GM21367 (cell line): ENCODE measurements around the gene WDFY4.

ENCODE experiments used
- ATAC-seq: cut with Tn5 transposase; IDR thresholded peaks from one replicate; pipeline ENCODE4 v1.9.1; 2021; ENCODE audit not compliant: unreplicated experiment

Gene WDFY4

GRCh38 chr10:48656241-48656913 is 28.3 kb upstream of the WDFY4 start:
- ATAC-seq = peak; percentile 65

- ATAC-seq = no peak
Observed at GRCh38 chr10:48656914-48657305, 27.8 kb upstream of the WDFY4 start.

- no peak for ATAC-seq
Observed at GRCh38 chr10:48657416-48657815, 27.3 kb upstream of the WDFY4 start.

GRCh38 chr10:48658243-48658974 is 26.3 kb upstream of the WDFY4 start:
- ATAC-seq = no peak

DNA sequence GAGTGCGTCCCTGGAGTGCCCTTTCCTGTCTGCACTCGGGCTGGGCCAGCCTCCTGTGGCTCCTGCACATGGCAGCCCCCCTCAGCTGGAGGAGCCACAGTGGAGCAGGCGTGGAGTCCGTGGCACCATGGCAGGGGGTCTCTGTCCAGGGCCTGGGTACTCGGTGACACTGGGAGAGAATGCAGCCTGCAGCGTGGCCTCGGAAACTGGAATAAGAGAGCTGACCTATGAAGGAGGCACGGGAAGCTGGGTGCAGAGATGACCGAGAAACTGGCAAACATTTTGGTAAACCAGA is 25.8 kb upstream of the WDFY4 start:
- no peak for ATAC-seq

DNA sequence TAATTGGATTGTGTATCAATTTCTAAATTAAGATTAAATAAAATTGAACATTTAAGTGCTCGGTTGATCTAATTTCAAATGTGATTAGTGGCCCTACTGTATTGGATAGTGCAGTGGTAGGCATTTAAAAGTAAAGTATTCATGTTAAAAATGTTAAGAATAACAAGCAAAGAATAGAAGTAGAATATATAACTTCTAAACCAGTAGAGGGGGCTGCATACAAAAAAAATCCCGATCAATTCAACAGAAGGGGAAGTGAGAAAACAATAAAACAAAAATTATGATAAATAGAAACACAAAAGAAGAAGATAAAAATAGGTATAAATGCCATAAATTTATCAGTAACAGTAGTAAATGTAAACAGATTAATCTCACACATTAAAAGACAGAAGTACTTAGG is 24.9 kb upstream of the WDFY4 start:
- ATAC-seq = no peak

GRCh38 chr10:48661441-48661840 is 23.2 kb upstream of the WDFY4 start:
- no peak for ATAC-seq

- peak; percentile 33 for ATAC-seq
Observed at GRCh38 chr10:48667960-48668590, 16.6 kb upstream of the WDFY4 start.

DNA sequence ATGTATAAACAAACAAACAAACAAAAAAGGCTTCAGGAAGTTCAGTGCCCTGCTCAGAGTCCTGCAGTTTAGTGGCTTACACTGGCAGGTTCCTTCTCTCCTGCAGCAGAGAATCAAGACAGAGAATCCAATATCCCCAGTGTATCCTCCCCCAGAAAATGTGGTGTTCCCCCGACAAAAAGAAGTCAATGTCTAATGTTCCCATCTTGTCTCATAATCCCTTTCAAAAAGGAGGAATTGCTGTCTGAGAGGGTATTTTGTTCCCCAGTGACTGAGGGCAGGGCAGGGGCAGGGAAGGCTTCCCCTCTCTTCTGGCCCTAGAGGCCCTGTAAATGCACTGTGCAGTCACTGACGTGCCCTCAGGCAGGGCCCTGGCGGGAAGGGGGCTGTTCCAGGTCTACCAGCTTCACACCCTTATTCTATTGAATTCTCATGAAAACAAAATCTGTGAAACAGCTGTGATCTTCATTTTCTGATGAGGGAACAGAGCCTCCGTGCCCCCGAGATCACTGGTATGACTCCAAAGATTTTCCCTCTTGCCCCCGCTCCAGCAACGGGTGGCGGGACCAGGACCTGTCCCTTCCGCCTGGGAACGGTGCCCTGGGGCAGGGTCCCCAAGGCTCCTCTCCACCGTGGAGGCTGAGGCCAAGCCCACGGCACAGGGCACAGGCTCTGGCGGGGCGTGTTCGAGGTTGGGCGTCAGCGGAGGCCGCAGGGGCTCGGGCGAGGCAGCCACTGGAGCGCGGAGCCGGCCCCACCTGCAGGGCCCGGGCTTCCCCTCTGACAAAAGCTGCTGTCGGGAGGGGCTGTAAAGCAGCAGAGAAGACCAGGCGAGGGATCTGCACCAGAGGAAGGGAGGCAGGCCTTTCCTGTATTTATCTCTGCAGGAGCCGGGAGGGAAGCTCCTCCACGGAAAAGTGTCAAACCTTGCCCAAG is 13.4 kb upstream of the WDFY4 start:
- ATAC-seq = peak; percentile 55

DNA sequence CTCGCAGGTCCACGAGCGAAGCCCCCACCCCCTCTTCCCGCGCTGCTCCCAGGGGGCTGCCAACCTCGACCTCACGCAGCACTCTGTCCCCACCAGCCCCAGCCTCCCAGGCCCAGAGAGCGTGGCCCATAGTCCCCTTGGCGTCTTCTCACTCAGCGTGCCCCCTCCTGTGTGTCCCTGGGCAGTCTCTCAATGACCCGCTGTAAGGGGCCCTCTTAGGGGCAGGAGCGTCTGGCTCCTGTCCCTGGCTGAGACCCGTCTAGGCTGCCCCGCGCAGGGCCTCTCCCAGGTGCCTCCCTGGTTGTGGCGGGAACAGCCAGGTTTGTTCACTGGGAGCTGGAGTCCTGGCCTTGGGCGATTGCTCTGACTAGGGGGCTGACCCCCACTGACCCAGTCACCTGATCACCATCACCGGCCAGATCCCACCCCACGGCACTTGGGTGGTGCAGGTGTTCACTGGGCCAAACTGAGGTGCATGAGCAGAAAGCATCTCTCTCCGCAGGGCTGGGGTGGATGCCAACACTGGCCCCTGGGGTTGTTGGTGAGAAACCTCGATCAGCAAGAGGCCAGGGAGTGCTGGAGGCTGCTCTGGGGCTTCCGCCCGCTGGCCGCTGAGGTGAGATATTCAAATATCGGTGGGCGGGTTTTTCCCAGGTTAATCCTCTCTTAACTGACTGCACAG is 12.6 kb upstream of the WDFY4 start:
- peak; percentile 38 for ATAC-seq

DNA sequence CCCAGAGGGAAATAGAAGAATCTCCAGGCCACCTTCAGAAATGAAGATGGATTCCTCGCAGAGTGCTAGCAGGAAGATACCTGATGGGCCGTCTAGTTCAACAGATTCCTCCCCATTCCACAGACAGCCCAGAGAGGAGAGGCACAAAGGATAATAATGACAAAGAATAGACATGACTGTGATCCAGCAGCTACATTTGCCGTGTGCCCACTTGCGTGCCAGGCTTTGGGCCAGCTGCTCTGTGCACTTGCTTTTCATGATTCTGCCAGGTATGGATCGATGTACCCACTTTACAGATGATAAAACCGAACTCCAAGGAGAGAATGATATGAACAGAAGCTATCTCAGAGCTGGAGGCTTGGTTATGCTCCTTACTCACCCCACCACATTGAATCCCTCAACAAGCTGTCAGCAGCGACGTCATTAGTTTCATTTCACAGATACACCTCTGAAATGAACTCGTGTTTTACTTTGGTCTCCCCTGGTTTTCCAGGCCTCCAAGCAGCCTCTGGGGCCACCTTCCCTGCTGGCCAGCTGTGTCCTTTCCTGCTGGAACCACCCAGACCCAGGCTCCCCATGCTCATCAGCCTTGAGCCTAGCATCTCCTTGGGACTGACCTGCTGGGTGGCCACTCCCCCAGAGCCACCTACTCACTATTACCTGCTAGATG is 11.9 kb upstream of the WDFY4 start:
- peak; percentile 16 for ATAC-seq

GRCh38 chr10:48677625-48678024 is 7.0 kb upstream of the WDFY4 start:
- no peak for ATAC-seq

GRCh38 chr10:48678041-48678440 is 6.6 kb upstream of the WDFY4 start:
- peak; percentile 58 for ATAC-seq

GRCh38 chr10:48681740-48682139 is 2.9 kb upstream of the WDFY4 start:
- no peak for ATAC-seq

- ATAC-seq = no peak
Observed at GRCh38 chr10:48682265-48682664, 2.4 kb upstream of the WDFY4 start.

- no peak for ATAC-seq
Observed at GRCh38 chr10:48683424-48683823, 1.2 kb upstream of the WDFY4 start.

GRCh38 chr10:48683868-48684267 is 805 bp upstream of the WDFY4 start:
- no peak for ATAC-seq

DNA sequence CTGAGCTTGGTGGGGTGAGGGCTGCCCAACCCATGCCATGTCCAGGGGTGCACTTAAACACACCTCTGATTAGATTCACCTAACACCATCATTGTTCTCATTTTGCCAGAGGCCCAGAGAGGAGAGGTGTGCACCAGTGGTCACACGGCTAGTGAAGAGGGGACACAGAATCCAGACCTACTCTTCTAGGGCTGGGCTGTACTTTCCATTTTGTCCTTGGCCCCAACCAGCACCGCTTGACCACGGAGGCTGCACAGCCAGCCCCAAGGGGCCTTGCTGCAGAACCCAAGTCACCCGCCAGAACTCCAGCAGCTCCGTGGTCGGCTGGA is 246 bp upstream of the WDFY4 start:
- no peak for ATAC-seq

DNA sequence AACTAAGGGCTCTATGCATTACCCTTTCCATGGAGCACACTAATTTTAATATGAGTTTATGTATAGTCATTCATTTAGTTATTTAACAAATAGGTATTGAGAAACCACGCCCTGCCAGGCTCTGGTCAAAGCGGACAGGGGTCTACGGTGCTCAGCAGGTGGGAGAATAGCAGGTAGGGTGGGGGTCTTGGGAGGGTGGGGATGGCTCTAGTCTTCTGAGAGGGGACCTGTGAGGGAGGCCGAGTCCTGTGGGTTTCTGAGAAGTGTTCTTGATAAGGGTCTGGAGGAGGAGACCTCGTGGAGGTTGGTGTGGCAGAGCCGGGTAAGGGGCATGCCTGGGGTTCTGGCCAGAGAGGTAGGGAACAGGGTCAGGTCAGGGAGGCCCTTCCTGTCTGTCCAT is 1.1 kb downstream of the WDFY4 start:
- ATAC-seq = no peak
